Activated naive CD8-positive, alpha-beta T cell treated with anti-CD3 and anti-CD28 coated beads, Interleukin-2, amount 10 ng/mL, durations not matched to agents 7 days and 5 days (primary cell): ENCODE data around the gene RABL2A. TPM values are rescaled to one million over a fixed set of nuclear protein-coding genes. Genes with fewer than 3 reads are reported as not detected.
"Not testable (repeated sequence)": the region's sequence is repeated elsewhere in the genome, so short reads cannot be mapped to it uniquely, and the experiment has no call there.

Experiments used
- ATAC-seq: fragments of 150-1000 bp; cut with Tn5 transposase; one replicate; pipeline ENCODE4 v1.10.0; 2021; ENCODE audit warnings: low read depth, moderate library complexity
- POLR2A ChIA-PET: fragments of 350-600 bp; sonication (Branson Sonifier 250); formaldehyde crosslinking; loops from one replicate; lab custom pipeline; 2021; ENCODE audit warnings: antibody characterized with exemption; lab: Charles Lee
- DNase-seq: peaks from one replicate; pipeline ENCODE4 v3.0.0; 2021
- H3K27ac Mint-ChIP-seq: one replicate; pipeline ENCODE4 v1.8.0; 2022; ENCODE audit warnings: mild to moderate bottlenecking, mixed read lengths
- H3K27me3 Mint-ChIP-seq: one replicate; pipeline ENCODE4 v1.8.0; 2022; ENCODE audit warnings: mild to moderate bottlenecking, moderate library complexity, mixed read lengths
- H3K36me3 Mint-ChIP-seq: one replicate; pipeline ENCODE4 v1.8.0; 2021; ENCODE audit warnings: mild to moderate bottlenecking, mixed read lengths
- H3K4me1 Mint-ChIP-seq: one replicate; pipeline ENCODE4 v1.8.0; 2021; ENCODE audit warnings: mixed read lengths
- H3K4me3 Mint-ChIP-seq: one replicate; pipeline ENCODE4 v1.8.0; 2022; ENCODE audit warnings: mild to moderate bottlenecking, moderate library complexity, mixed read lengths
- H3K9me3 Mint-ChIP-seq: one replicate; pipeline ENCODE4 v1.8.0; 2021; ENCODE audit warnings: mixed read lengths
- total RNA-seq, 2 experiments: library from RNA; stranded (reverse); gene quantifications; one replicate each; pipeline ENCODE4 v1.2.3, GENCODE V29; 2021

RABL2A gene
- 10 to 100 TPM; 23.9 to 27.4 TPM for total RNA-seq

DNA sequence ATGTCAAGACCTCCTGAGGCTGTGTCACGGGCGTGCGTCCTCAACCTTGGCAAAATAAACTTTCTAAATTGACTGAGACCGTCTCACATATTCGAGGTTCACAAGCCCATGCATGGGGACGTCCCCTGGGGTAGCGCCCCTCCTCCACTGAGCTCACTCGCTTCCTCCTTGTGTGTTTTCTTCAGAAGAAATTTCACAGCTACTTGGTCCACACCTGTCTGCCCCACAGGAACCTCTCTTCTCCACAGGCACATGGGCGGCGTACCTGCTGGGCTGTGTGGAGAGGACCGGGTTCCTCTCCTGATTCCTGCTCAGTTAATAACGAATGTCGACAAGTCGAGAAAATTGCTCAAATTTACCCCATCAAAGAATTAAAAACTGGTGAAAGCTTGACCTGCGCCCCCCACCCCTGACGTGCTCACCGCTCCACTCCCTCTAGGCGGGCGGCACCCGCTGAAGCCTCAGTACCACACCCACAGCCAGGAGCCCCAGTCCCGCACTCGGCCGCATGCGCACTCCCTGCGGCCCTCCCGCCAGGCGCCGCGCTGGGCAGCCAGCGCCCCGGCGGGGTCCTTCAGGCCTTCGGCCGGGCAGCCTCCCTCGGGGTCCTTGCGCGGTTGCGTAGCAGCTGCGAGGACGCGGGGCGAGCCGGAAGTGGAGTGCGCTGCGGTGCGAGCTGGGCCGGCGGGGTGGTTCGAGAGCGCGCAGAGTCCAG is at the start of gene RABL2A:
Gene RABL2A, plus strand, starts transcription at position 651 of the 715 bp plus-strand sequence. CDS start 1,341 bp downstream, outside the sequence.
- peak within 1 kb of the TSS; percentile 90 for H3K27ac Mint-ChIP-seq

DNA sequence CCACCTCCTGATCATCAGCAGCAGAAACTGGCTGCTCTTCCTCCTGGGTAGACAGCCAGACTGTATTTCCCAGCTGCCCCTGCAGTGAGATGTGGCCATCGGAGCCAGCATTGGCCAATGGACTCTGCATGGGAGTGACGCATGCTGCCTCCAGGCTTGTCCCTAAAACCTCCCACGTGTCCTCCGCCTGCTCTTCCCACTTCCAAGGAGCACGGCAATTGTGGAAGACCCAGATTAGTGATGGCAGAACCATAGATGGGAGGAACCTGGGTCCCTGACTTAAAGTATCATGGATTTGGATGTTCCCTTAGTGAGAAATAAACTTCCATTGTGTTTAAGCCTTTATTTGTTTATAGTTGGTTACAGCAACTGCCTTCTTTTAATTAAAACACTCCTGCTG is 48.6 kb upstream of the RABL2A start:
- H3K9me3 Mint-ChIP-seq: not testable (repeated sequence)

More for the DNA sequence above, at the start of gene RABL2A:
- H3K27me3 Mint-ChIP-seq, H3K36me3 Mint-ChIP-seq, H3K9me3 Mint-ChIP-seq, H3K4me1 Mint-ChIP-seq, POLR2A ChIA-PET: not testable (repeated sequence)
- ATAC-seq (peak; percentile 96), DNase-seq (peak; percentile 94)
- peak within 1 kb of the TSS; percentile 96 for H3K4me3 Mint-ChIP-seq

DNA sequence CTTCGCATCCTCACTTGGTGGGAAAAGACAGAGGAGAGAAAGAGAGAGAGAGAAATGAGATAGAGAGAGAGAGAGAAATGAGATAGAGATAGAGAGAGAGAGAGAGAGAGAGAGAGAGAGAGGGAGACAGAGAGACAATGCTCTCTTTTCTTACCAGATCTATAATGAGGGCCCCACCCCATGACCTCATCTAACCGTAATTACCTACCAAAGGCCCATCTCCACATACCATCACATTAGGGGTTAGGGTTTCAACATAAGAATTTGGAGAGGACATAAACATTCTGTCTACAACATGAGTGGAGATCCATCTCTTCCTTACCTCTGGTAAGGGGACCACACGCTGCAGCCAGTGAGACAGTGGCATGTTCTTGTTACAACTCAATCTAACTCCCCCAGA is 44.6 kb upstream of the RABL2A start:
- POLR2A ChIA-PET, ATAC-seq, DNase-seq, H3K36me3 Mint-ChIP-seq, H3K9me3 Mint-ChIP-seq, H3K27me3 Mint-ChIP-seq: not testable (repeated sequence)
- Mint-ChIP-seq H3K4me3 (peak overlapping the region; percentile 56), H3K4me1 (peaks cover 10% of the 10 kb centered on the region), H3K27ac (peak overlapping the region; percentile 51)

More for the DNA sequence above, 48.6 kb upstream of the RABL2A start:
- H3K27ac Mint-ChIP-seq, H3K4me3 Mint-ChIP-seq, POLR2A ChIA-PET, H3K27me3 Mint-ChIP-seq, H3K4me1 Mint-ChIP-seq, H3K36me3 Mint-ChIP-seq, DNase-seq, ATAC-seq: not testable (repeated sequence)

DNA sequence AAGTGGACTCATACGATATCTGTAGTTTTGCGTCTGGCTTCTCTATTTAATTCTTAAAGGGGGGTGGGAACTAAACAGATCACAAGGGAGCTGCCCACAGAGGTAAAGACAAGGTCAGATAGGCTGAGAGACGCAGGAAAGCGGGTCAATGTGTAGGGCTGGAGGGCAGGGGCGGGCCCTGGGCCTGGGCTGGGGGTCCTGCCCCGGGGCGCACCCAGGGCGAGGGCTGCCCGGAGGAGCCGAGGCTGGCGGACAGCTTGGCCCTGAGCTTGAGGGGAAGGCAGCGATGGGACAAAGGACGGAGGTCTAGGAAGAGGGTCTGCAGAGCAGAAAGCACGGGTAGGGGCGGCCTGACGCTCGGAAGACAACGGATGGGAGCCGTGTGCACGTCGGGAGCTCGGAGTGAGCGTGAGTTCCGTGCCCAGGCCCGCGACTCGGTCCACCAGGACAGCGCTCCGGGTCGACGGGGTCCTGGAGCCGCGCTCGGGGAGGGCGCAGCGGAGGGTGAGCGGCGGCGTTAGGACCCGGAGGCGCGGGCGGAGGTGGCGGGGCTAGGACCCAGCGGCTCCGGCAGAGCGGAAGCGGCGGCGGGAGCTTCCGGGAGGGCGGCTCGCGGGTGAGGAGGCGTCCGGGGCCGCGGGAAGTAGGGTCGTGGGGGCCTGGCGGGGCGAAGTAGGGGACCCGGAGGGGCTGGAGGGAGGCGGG is 43.4 kb upstream of the RABL2A start:
- Mint-ChIP-seq H3K4me1 (peaks cover 10% of the 10 kb centered on the region), H3K27ac (peak overlapping the region; percentile 92), H3K4me3 (peak overlapping the region; percentile 93)
- H3K36me3 Mint-ChIP-seq, H3K9me3 Mint-ChIP-seq, H3K27me3 Mint-ChIP-seq, POLR2A ChIA-PET, ATAC-seq: not testable (repeated sequence)
- peak; percentile 93 for DNase-seq

DNA sequence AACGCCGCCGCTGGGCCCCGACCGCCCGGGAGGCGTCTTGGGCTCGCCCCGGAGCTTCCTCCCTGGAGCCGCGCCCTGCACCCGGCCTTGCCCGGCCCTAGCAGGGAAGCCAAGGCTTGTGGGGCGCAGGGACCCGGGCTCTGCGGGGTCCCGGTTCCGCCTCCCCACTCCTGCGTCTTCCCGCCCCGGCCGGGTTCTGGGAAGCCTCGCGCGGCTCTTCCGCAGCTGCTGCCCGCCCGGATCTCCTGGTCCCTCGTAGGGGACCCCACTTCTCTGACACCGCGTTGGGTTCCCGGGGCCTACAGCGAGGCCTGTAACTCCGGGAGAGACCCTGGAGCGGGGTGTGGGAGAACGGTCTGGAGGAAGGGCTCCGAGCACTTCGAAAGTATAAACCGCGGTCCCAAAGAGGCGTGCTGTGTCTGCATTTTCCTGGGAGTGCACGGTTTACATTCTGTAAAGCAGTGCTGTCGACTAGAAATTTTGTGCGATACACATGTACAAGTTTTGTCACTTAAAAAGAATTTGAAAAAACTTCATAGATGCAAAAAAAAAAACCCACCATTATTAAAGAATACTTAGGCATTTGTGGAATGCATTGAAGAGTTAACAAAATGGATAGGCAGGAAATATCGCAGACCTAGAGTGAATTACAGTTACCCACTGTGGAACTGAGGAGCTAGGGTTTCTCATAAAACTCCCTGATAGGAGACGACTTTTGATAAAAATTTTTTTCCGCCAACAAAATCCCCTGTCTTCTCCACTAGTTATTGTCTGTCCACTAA is 42.6 kb upstream of the RABL2A start:
- not testable (repeated sequence) for H3K9me3 Mint-ChIP-seq, H3K27me3 Mint-ChIP-seq, ATAC-seq, H3K36me3 Mint-ChIP-seq
- Mint-ChIP-seq H3K27ac (peak overlapping the region; percentile 12), H3K4me1 (peaks cover 10% of the 10 kb centered on the region), H3K4me3 (peak overlapping the region; percentile 81)
- peak; percentile 63 for DNase-seq
- POLR2A ChIA-PET: interaction anchor here (0.7 kb wide), 1 partner anchor 305 kb away, joined by 3 read pairs; no protein-coding TSS in a partner anchor

DNA sequence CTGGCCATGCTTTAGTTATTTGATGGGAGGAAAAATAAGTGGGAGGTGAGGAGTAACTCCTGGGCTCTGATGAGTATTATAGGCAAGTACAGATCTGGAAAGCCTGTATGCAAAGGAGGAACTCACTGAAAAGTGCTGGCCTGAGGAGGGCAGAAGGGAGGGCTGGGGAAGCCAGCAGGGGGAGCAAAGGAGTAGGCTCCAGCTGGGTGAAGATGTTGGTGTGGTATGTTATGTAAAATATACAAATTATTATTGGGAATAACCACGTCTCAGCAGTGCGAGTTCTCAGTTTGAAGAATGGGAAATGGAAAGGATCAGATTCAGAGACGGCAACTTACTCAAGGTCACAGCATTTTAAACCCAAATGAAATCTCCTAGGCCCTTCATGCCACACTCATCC is 39.9 kb upstream of the RABL2A start:
- DNase-seq: peak; percentile 65
- H3K27ac Mint-ChIP-seq, H3K27me3 Mint-ChIP-seq, H3K9me3 Mint-ChIP-seq, ATAC-seq, H3K36me3 Mint-ChIP-seq, H3K4me3 Mint-ChIP-seq, POLR2A ChIA-PET: not testable (repeated sequence)
- peaks cover 19% of the 10 kb centered on the region for H3K4me1 Mint-ChIP-seq

DNA sequence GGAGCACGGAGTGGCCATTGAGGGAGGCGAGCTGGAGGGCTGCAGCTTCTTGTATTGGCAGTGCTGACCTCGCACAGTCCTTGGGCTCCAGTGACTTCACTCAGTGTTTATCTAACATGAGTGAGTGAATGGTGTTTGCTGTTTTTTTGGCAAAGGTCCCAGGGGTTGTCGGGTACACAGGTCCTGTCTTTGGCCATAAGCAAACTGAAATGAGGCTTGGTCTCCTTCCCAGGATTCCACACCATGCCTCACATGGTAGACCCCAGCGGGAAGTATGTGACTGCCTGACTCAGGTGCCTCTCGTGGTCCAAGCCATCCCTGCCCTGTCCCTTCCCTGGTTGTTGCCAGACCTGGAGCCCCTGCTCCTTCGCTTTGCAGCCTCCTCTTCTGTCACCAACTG is 37.5 kb upstream of the RABL2A start:
- H3K27ac Mint-ChIP-seq, DNase-seq, H3K27me3 Mint-ChIP-seq, ATAC-seq, H3K9me3 Mint-ChIP-seq, H3K36me3 Mint-ChIP-seq, H3K4me3 Mint-ChIP-seq, POLR2A ChIA-PET: not testable (repeated sequence)
- H3K4me1 Mint-ChIP-seq: peaks cover 14% of the 10 kb centered on the region

DNA sequence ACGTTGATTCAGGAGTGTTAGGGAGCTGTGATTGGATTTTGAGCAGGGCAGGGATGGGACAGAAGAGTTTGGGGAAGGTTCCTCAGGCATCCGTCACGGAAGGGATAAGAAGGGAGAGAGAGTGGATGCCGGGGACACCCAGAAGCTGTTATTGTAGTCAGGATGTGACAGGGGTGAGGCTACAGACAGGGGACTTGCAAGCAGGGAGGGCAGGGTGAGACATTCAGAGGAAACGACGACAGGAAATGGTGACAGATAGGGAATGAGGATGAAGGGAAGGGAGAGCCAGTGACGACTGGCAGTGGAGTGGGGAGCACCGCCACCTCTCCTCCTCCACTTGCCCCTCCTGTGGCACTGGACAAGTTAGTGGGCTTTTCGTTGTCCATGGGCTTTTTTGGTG is 35.1 kb upstream of the RABL2A start:
- H3K27ac Mint-ChIP-seq, H3K4me1 Mint-ChIP-seq, ATAC-seq, H3K27me3 Mint-ChIP-seq, POLR2A ChIA-PET, H3K4me3 Mint-ChIP-seq, H3K36me3 Mint-ChIP-seq, H3K9me3 Mint-ChIP-seq, DNase-seq: not testable (repeated sequence)

DNA sequence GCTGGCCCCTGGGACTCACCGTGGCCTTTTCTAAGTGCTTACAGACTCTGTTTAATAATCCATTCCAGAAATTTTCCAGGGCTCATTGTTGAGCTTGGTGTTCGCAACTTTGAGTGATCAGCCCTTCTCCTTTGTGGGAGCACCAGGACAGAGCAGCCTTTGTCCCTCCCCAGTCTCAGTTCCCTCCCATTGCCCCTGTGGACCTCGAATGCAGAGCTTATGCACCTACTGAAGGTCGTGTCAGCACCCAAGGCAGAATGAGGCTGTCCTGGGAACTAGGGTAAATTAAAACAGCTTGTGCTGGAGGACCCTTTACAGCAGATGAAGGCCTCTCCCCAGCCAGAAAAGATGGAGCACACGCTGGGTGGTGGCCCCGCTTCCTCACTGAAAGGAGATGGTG is 33.8 kb upstream of the RABL2A start:
- DNase-seq, H3K9me3 Mint-ChIP-seq, POLR2A ChIA-PET, H3K4me3 Mint-ChIP-seq, H3K27ac Mint-ChIP-seq, H3K27me3 Mint-ChIP-seq, ATAC-seq, H3K36me3 Mint-ChIP-seq, H3K4me1 Mint-ChIP-seq: not testable (repeated sequence)

DNA sequence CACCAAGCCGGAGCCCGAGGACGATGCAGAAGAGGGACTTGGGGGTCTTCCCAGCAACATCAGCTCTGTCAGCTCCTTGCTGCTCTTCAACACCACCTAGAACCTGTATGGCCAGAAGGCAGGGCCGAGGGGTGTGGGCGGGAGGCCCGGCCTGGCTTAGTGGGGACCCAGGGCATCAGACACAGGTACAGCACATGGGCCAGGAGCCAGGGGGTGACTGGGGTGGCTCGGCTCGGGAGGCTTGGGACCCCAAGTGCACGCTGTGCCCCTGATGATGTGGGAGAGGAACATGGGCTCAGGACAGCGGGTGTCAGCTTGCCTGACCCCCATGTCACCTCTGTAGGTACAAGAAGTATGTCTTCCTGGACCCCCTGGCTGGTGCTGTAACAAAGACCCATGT is 31.3 kb upstream of the RABL2A start:
- POLR2A ChIA-PET, DNase-seq, H3K4me3 Mint-ChIP-seq, H3K27me3 Mint-ChIP-seq, H3K36me3 Mint-ChIP-seq, ATAC-seq, H3K9me3 Mint-ChIP-seq, H3K4me1 Mint-ChIP-seq: not testable (repeated sequence)
- H3K27ac Mint-ChIP-seq: peak overlapping the region; percentile 42

DNA sequence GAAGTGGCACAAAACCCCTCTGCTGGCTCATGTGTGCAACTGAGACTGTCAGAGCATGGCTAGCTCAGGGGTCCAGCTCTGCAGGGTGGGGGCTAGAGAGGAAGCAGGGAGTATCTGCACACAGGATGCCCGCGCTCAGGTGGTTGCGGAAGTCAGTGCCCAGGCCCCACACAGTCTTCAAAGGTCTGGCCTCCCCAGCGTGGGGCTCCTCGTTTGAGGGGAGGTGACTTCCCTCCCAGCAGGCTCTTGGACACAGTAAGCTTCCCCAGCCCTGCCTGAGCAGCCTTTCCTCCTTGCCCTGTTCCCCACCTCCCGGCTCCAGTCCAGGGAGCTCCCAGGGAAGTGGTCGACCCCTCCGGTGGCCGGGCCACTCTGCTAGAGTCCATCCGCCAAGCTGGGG is 29.9 kb upstream of the RABL2A start:
- DNase-seq, H3K4me1 Mint-ChIP-seq, H3K4me3 Mint-ChIP-seq, POLR2A ChIA-PET, H3K27ac Mint-ChIP-seq, H3K36me3 Mint-ChIP-seq, H3K9me3 Mint-ChIP-seq, H3K27me3 Mint-ChIP-seq, ATAC-seq: not testable (repeated sequence)

DNA sequence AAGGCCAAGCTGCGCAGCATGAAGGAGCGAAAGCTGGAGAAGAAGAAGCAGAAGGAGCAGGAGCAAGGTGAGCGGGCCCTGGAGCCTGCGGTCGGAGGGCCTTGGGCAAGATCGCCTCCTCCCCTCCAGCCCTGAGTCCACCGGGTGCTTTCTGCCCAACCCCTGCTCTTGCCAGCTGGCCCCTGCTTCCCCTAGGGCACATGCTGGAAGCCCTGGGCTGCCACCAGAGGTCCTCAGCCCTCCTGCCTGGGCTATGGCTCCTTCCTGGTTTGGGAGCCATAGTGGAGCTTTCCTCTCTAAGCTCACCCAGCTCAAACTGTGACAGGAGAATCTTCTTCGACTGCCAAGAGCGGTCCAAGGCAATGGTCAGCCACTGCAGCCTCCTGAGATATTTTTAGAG is 29.5 kb upstream of the RABL2A start:
- ATAC-seq, DNase-seq, H3K4me1 Mint-ChIP-seq, H3K9me3 Mint-ChIP-seq, H3K36me3 Mint-ChIP-seq, H3K4me3 Mint-ChIP-seq, H3K27ac Mint-ChIP-seq, POLR2A ChIA-PET, H3K27me3 Mint-ChIP-seq: not testable (repeated sequence)

DNA sequence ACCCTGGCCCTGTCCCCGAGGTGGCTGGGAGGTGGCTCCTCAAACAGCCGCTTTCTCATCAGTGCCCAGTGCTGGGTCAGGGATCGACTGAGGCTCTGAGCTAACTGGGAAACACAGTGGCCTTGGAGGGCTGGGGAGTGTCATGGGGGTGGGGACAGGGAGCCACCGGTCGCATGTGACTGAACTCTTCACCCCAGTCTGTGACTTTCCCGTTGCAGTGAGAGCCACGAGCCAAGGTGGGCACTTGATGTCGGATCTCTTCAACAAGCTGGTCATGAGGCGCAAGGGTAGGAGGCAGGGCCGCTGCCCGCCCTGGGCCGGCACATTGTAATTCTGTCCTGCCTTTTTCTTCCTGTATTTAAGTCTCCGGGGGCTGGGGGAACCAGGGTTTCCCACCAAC is 28.9 kb upstream of the RABL2A start:
- H3K4me1 Mint-ChIP-seq, POLR2A ChIA-PET, H3K36me3 Mint-ChIP-seq, ATAC-seq, H3K9me3 Mint-ChIP-seq, DNase-seq, H3K27ac Mint-ChIP-seq, H3K4me3 Mint-ChIP-seq, H3K27me3 Mint-ChIP-seq: not testable (repeated sequence)
